ENCODE measurements around the gene SMPD3. TPM values are rescaled to one million over a fixed set of nuclear protein-coding genes. Genes with fewer than 3 reads are reported as not detected.

Gene SMPD3
- total and polyA plus RNA-seq, 3 donors from 2014 or later = 13.3 to 23.4 (median 20.6) TPM

DNA sequence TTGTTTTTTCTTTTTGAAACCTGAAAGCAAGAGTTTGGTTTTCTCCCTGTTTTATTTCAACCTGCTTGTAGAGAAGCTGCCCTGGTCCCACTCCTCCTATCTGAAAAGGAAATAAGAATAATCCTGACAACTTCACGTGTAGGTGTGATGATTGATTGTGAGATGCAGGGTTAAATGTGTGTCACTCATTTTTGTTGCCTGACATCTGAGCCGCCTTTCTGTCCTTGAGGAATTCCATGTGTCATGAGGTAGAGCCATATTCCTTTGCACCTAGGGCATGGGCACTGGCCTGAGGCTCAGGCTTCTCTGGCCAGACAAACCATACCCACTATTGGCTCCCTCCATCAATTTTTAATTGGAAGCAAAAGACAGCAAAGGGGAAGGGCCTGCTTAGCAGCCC lies 10.2 kb upstream of the SMPD3 start:
- intact Hi-C loops (cut with DNase I; ENCODE audit: low total_unique reads) = no loop called here
- no peak for TF ChIP-seq POLR2A (IDR thresholded peaks at IDR 0.05)
- TF ChIP-seq, protein P1, sequence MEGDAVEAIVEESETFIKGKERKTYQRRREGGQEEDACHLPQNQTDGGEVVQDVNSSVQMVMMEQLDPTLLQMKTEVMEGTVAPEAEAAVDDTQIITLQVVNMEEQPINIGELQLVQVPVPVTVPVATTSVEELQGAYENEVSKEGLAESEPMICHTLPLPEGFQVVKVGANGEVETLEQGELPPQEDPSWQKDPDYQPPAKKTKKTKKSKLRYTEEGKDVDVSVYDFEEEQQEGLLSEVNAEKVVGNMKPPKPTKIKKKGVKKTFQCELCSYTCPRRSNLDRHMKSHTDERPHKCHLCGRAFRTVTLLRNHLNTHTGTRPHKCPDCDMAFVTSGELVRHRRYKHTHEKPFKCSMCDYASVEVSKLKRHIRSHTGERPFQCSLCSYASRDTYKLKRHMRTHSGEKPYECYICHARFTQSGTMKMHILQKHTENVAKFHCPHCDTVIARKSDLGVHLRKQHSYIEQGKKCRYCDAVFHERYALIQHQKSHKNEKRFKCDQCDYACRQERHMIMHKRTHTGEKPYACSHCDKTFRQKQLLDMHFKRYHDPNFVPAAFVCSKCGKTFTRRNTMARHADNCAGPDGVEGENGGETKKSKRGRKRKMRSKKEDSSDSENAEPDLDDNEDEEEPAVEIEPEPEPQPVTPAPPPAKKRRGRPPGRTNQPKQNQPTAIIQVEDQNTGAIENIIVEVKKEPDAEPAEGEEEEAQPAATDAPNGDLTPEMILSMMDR (IDR thresholded peaks at IDR 0.05) = no peak
- no peak for DNase-seq
- Histone ChIP-seq H3K27ac (no peak overlapping the region), H3K27me3 (no peaks in the 10 kb centered on the region), H3K4me1 (no peaks in the 10 kb centered on the region), H3K4me3 (no peak overlapping the region), H3K9me3 (no peaks in the 10 kb centered on the region), H3K36me3 (ENCODE audit: low read depth, missing control alignments) (no peaks in the 10 kb centered on the region)
- WGBS, 2 donors = 75 to 86% methylated on average over 2 of the region's 2 CpGs

DNA sequence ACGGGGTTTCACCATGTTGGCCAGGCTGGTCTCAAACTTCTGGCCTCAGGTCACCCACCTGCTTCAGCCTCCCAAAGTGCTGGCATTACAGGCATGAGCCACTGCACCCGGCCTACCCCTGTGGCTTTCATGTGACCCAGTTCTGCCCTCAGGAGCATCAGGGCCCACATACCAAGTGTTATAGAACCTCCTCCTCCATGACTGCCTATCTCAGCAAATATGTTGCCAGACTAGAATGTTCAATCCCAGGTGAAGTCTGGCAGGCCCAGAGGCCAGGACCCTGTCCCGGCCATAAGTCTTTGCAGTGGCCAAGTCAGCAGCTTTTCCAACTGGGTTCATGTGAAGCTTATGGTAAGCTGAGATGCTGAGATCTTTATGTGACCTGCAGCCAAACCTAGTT lies 9.8 kb upstream of the SMPD3 start:
- H3K4me3 ChIP-seq = no peak overlapping the region
- H3K27me3 ChIP-seq = no peaks in the 10 kb centered on the region
- no peaks in the 10 kb centered on the region for H3K9me3 ChIP-seq
- TF ChIP-seq, protein P1 (IDR thresholded peaks at IDR 0.05) = no peak
- no peak for TF ChIP-seq POLR2A (IDR thresholded peaks at IDR 0.05)
- no peak for DNase-seq
- WGBS, 2 donors = 89 to 91% methylated on average over 2 to 3 of the region's 3 CpGs
- H3K4me1 ChIP-seq = no peaks in the 10 kb centered on the region
- intact Hi-C loops (cut with DNase I; ENCODE audit: low total_unique reads) = no loop called here
- H3K27ac ChIP-seq = no peak overlapping the region
- H3K36me3 ChIP-seq (ENCODE audit: low read depth, missing control alignments) = no peaks in the 10 kb centered on the region

DNA sequence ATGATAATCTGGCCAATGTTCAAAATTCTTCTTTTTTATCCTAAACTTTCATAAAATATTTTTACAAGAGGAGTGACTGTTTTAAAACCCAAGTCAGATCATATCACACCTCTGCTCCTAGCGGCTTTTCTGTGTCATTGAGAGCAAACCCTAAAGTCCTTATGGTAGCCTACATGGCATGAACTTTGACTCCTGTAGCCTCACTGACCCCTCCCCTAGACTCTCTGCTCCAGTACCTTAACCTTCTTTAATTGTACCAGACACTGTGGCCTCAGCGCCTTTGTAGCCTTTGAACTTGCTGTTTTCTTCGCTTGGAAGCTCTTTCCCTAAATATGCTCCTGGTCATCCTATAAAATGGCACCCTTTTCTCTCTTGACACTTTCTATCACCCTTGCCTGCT lies 7.3 kb upstream of the SMPD3 start:
- no peak overlapping the region for H3K4me3 ChIP-seq
- H3K27ac ChIP-seq = no peak overlapping the region
- DNase-seq = no peak
- intact Hi-C loops (cut with DNase I; ENCODE audit: low total_unique reads) = no loop called here
- H3K9me3 ChIP-seq = no peaks in the 10 kb centered on the region
- H3K4me1 ChIP-seq = no peaks in the 10 kb centered on the region
- H3K27me3 ChIP-seq = no peaks in the 10 kb centered on the region
- WGBS, 2 donors = 93 to 97% methylated on average over 3 of the region's 3 CpGs
- H3K36me3 ChIP-seq (ENCODE audit: low read depth, missing control alignments) = no peaks in the 10 kb centered on the region
- TF ChIP-seq POLR2A (IDR thresholded peaks at IDR 0.05) = no peak
- TF ChIP-seq, protein P1 (IDR thresholded peaks at IDR 0.05) = no peak

GRCh38 chr16:68454920-68455435 lies 6.7 kb upstream of the SMPD3 start:
- H3K4me1 ChIP-seq = no peaks in the 10 kb centered on the region
- no peak overlapping the region for H3K4me3 ChIP-seq
- H3K9me3 ChIP-seq = no peaks in the 10 kb centered on the region
- H3K36me3 ChIP-seq (ENCODE audit: low read depth, missing control alignments) = no peaks in the 10 kb centered on the region
- no peak for TF ChIP-seq POLR2A (IDR thresholded peaks at IDR 0.05)
- TF ChIP-seq, protein P1 (IDR thresholded peaks at IDR 0.05) = no peak
- WGBS, 2 donors = 66 to 67% methylated on average over 5 of the region's 5 CpGs
- no peak overlapping the region for H3K27ac ChIP-seq
- H3K27me3 ChIP-seq = no peaks in the 10 kb centered on the region
- no peak for DNase-seq
- intact Hi-C loops (cut with DNase I; ENCODE audit: low total_unique reads) = no loop called here

DNA sequence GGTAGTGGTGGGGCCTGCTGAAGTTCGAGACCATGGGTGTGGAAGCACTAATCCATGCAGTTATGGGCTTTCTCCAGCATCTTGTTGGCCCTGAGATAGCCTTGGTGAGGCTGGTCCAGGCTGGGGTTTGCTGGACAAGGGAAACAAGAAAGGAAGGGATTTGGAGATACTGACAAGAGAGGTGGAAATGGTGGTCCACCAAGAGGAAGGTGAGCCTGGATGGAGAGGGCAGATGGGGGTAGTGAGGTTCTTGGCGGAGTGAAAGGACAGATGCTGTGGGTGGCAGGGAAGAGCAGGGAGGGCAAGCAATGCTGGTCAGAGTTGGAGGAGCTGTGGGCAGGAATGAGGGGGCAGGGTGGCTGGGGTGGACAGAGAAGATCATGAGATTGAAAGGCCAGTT lies 5.5 kb upstream of the SMPD3 start:
- Histone ChIP-seq H3K27ac (no peak overlapping the region), H3K9me3 (no peaks in the 10 kb centered on the region), H3K36me3 (ENCODE audit: low read depth, missing control alignments) (no peaks in the 10 kb centered on the region), H3K27me3 (no peaks in the 10 kb centered on the region), H3K4me3 (no peak overlapping the region), H3K4me1 (no peaks in the 10 kb centered on the region)
- TF ChIP-seq, protein P1 (IDR thresholded peaks at IDR 0.05) = no peak
- TF ChIP-seq POLR2A (IDR thresholded peaks at IDR 0.05) = no peak
- intact Hi-C loops (cut with DNase I; ENCODE audit: low total_unique reads) = no loop called here
- 97 to 98% methylated on average over 2 of the region's 2 CpGs for WGBS, 2 donors
- DNase-seq = no peak
